ENCODE data around the gene FH.
A peak's percentile ranks its signal among the peaks of the same experiment; 100 is the strongest.

The FH gene

DNA sequence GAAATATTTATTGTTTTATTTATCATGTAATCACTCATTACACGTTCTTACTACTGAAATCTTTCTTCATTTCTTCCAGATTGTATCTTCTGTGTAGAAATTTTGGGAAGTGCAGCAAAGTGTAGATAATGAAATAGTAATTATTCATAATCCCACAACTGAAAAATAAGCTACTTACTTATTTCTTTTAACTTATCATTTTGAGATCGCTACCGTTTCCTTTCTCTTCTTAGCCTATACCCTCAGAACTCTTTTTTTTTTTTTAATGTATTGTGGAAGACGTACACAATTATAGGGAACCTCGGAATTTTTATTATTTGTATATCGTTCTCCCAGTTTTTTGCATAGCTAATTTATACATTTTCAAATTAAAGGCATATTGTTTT lies 518 bp upstream of the FH start:
- DNase-seq: no peak

DNA sequence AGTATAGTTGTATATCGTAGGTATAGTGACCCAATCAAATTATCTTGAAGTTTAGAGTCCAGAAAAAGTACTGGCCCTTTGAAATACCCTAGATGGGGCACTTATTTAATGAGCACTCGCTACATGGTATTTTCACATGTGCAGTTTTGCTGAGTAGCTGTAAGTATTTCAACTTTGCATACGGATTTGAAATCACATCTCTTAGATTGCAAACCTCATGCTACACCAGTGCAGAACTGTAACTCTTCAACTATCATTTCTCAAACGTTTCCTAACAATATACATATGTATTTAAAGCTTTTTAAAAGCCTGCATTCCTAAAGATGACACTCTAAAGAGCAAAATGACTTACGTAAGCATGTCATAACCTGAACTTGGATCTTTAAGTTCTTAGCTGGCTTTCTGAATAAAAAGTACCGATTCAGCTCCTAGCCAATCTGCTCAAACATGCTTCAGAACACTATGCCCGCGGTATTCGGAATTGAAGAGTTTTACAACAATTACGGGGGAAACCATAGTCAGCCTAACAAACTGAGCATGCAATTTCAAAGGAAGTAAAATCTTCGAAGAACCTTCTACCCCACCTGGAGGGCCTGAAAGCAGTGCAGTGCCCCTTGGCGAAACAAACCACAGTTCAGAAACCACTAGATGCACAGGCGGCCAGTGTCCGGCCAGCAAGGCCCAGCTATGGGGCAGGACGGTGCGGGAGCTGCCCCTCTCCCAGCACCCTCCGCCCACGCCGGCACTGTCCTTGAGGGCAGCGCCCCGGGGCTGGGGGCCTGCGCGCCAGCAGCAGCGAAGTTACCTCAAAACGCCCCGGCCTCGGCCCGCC lies 863 bp downstream of the FH start:
- DNase-seq: peak; percentile 22

DNA sequence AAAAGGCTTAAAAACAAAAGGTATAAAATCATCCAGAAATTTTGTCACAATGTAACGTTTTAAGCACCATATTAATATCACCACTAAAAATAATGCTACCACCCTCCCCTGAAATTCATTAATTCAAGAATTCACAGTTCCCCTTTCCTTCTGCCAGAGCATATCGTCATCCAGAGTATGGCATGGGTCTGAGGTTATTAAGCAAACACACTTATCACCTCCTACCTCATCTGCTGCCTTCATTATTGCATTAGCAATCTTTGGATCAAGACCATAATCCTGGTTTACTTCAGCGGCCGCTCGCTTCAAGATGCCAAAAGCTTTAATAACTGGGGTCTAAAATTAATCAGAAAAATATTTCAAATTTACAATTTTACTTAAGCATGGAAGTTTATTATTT lies 6.2 kb downstream of the FH start:
- no peak for DNase-seq

DNA sequence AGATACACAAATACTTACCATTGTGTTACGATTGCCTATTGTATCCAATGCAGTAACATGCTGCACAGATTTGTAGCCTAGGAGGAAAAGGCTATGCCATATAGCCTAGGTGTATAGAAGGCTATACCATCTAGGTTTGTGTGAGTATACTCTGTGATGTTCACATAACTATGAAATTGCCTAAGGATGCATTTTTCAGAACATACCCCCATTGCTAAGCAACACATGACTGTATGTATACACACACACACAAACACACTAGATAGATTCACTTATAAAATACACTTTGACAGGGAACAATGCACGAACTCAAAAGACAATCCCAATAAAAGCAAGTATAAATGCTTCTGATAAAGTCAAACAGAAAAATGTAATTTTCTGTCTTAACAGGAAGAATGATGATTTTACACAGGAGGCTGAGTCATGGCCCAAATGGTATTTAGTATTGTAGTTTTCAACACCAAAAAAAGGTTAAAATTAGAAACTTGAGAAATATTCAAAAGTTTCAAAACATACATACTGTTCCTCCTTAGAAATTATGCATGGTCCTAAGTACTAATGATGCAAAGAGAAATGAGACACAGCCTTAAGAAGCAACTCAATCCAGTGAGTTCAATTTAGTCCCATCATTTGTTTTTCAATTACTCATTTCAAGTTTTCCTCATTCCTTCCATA lies 12.2 kb downstream of the FH start:
- no peak for DNase-seq

DNA sequence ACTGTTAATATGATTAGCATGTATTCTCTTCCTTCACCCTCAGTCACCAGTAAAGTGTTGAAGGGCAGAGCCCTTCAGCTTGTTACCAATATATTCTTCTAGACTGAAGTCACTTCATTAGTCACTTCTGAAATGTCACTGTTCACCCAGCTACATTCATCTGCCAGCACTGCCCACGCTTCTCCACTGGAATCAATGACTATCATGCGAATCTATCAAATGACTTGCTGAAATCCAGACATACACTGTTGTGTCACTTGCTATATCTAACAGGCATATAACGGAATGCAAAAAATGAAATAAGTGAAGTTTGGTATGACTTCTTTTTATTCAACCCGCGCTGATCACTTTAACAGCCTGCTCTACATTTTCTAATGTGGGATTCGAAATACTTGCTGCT lies 16.1 kb downstream of the FH start:
- DNase-seq: no peak

DNA sequence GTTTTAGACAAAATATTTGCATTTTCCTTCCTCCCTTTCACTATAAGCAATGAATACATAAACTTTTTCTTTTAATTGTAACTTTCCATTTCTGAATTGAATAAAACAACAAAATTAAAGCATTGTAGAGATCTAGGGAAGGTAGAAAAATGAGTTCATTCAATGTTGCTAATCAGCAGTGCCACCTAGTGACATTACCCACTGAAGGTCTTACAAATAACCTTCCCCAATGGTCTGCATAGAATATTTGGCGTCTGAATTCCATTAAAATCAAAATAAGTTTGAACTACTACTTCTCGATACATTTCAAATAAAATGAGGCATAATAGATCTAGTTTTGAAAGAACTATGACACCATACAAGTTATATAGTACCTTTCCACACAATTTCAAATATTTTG lies 19.6 kb downstream of the FH start:
- DNase-seq: peak; percentile 61

DNA sequence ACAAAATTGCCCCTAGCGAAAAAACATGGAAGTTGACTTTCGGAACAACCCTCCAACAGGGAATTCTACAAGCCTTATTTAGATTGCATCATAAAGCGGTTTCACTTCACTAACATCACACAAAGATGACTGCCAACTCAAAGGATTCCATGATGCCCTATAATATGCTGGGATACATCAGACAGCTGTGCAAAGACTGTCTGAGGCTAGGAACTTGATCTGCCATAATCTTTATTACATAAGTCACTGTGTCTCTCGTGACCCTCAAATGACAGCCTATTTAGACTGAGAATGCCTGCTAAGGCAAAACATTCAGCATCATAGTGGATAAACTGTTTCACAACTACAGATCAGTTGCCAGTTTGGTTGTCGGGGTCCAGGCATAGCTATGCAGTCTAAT lies 23.8 kb downstream of the FH start:
- DNase-seq: no peak

DNA sequence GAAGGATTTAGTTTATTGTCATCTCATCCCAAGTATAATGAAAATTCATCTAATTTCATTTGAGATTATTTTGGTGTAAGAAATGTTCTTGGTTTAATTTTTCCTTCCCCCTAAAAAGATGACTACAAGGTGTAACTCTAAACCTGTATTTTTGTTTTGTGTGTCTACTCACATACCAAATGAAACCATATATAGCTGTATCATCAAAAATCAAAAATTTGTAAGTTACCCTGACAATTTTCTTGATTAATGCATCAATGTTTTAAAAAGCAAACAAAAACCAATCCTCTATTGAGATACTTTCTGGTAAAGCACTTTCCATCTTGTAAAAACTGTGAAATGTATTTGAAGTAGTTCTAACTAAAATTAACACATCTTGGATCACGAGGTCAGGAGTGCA lies 30.8 kb downstream of the FH start:
- no peak for DNase-seq

DNA sequence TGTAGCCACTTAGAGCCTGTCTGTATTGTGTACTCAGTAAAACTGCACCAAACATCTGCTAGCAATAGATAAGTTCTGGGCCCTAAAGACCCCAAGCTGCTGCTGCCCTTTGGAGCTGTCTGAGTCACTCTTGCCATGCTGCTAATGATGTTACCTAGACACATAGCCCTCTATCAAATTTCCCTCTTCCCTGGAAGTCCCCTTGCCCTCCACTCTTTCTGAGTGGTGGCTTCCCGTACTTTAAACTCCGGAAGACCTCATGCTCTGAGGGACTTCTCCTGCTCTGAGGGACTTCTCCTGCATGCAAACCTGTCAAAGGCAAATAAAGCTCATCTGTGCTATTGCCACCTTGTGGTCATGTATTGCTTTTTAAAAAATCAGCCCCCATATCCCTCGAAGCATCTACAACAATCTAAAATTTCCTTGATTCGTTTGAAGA lies 34.0 kb downstream of the FH start:
- peak; percentile 64 for DNase-seq

DNA sequence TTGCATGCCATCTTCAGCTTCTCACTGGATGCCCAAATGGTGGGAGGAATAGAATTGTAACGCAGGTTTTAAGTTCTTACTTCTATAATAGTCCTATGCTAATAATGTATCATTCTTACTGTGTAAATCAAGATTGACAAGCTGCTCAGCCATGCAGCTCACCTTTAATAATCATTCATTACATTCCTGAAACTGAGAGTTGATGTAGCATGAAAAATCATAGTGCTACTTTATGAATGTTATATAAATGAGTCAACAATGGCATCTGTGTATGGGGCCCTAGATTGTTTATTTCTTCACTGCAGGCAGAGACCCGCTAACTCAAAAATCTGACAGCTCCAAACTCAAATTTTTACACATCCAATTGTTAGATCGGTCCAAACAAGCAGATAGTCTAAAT lies 34.4 kb downstream of the FH start:
- DNase-seq: no peak

DNA sequence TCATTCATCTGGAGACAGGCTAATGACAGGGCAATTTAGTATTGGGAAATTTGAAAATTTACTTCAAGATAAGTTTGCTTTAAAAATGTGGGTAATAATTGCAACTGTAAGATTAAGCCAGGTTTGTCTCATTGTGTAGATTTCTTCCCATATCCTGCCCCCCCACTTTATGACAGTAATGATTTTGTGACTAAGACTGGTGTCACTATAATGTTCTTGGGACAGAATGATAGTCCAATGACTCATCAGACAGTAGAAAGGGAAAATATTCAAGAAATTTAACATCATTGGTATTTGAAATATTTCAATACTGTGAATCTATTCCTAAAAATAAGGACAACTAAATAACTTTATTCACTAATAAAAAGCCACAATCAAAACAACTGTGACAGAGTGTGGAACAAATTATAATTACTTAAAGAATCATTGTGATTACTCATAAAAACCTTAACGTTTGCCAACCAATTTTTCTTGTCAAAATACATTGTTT lies 36.7 kb downstream of the FH start:
- DNase-seq: no peak

DNA sequence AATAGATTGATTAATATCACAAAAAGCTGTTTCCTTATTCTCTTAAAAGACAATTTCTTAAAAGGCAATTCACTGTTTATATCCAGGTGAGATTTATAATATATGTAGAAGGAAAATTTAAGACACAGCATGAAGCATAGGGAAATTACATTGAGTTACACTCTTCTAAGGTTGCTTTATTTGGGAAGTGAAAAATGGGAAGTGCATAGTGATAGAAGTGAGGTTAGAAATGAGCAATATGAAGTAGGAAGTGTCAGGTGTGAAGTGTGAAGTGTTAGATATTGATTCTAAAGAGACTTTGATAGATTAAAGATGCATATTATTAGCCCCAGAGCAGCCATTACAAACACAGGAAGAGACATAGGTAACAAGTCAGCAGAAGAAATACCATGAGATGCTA lies 40.3 kb downstream of the FH start:
- DNase-seq: no peak

DNA sequence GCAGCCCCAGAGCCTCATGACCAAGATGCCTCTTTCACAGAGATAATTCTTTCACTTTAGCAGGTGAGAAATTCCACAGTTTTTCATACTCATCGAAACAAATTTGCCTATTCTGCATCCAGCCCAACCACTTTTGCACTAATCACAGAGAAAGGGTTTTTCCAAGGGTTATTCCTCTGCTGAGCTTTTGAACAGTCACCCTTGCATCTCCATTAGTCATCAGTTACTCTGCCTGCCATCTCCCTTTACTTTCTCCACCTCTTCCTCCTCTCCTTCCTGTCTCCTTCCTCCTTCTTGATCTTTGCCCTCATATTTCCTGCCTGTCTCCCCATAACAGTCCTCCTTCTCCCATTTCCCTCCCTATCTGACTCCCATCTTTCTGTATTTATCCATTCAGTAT lies 43.9 kb downstream of the FH start:
- no peak for DNase-seq

DNA sequence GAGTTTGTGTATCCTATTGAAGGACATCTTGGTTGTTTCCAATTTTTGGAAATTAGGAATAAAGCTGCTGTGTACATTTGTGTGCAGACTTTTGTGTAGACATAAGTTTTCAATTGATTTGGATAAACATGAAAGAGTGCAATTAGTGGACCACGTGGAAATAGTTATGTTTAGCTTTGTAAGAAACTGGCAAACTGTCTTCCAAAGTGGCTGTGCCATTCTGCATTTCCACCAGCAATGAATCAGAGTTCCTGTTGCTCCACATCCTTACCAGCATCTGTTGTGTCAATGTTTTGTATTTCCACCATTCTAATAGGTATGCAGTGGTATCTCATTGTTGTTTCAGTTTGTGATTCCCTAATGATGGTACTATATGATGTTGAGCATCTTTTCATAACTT lies 46.5 kb downstream of the FH start:
- DNase-seq: no peak

DNA sequence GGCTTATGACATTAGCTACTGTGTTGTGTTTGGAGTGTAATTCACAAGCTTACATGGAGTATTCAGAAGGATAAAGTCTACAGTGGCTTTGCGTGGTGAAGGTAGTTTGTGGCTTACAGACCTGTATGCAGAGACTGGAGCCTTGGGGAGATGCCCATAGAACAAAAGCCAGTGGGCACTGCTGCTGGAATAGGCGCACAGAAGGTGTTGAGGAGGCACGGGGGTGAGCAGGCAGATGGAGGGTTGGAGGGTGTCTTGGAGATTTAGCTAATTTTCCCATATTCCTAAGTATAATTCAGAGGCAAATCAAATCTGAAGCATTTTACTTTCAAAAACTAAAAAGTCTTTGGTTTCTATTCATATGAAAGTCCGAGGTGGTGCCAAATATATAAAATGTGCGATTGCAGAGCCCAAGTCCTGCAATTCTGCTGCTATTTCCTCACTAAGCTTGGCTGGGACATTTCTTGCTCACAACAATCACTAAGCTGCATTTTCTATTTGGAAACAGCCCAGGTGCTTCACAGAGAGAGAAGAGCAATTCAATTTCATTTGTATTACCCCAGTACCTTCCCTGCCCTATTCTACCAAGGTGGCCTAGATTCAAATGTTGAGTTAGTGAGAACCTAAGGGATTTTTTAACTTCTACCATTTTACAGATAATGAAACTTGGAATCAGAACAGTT lies 48.5 kb downstream of the FH start:
- no peak for DNase-seq

DNA sequence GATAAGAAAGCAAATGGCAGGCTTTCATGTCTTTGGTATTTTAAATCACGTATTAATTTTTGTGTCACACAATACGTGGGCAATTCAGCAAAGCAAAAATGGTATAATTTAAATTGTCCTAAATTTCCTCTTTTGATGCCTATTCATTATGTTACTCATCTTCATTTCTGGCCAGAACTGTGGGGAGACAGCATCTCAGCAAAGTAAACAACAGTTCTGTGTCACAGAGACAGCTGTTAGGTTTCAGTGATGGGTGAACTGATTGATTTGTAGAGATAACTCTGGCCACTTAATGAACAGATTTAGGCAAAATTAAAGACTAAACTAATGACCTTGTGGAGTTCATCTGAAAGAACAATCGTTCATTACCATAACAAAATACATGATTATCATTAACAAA lies 49.2 kb downstream of the FH start:
- no peak for DNase-seq

DNA sequence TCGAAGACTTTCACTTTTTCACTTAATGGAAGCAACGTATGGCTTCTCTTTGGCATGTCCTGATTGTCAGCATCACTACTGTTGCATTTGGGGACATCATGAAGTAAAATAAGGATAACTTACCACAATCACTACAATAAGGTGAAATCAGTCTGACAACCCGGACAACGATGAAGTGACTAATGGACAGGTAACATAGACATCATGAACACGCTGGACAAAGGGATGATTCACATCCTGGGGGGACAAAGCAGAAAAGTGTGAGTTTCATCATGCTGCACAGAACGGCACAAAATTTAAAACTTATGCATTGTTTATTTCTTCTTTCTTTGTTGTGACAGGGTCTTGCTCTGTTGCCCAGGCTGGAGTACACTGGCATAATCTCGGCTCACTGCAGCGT lies 53.9 kb downstream of the FH start:
- no peak for DNase-seq

DNA sequence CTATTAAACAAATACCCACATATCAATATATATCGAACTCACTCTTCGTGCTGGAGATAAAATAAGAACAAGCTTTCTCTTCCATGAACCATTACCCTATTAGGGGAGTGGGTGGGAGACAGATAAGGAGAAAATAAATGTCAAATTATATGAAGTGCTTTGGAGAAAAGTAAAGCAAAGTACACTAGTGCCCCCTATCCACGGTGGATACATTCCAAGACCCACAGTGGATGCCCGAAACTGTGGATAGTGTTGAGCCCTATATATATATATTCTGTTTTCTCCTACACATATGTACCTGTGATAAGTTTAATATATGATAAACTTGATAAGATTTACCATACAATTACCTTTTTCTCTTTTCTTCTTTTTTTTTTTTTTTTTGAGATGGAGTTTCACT lies 54.6 kb downstream of the FH start:
- no peak for DNase-seq

DNA sequence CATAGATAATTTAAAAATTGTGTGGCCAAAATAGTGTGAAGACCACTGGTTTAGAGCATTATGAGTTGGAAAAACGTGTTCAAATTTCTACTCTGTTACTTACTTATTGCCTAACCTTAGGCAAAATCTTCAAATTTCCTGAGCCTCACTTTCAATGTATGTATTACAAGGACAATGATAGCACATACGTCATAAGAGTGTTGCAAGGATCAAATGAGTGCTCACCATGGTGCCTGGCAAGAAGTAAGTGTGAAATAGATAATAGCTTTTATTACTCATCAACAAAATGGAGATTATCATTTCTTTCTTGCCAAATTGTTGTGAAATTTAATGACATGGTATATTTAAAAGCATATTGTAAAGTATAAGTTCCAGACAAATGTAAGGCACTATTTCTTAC lies 57.2 kb downstream of the FH start:
- no peak for DNase-seq

DNA sequence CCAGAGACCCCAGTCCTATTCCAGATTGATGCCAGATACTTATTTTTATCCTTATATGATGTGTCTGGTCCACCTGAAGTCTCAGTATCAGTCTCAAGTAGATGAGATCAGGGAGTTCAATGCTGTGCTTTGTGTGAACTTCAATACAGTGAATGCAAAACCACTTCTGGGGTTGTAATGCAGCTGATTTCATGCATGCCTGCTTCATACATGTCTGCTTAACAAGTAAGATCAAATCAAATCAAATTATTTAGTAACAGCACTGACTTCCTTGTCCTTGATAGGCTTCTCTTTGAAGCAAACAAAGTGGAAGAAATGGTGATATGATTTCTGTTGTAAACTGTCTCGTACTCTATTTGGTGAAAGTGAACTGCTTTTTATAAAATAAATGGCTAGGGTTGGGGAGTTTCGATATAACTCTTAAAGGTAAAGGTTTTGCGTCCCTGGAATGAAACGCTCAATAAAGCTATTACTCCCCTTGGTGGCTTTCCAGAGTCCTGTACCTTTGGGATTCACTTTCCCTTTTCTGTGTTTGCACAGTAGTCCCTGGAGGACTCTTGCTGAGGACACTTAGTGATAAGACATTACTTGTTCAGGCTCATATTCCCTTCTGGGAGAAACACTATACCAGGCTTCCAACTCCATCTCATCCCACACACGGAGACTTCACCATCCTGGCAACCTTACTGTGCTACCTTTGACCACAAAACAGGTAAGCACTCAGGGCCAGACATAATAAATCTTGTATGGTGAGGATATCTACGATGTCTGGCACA lies 59.3 kb downstream of the FH start:
- no peak for DNase-seq

DNA sequence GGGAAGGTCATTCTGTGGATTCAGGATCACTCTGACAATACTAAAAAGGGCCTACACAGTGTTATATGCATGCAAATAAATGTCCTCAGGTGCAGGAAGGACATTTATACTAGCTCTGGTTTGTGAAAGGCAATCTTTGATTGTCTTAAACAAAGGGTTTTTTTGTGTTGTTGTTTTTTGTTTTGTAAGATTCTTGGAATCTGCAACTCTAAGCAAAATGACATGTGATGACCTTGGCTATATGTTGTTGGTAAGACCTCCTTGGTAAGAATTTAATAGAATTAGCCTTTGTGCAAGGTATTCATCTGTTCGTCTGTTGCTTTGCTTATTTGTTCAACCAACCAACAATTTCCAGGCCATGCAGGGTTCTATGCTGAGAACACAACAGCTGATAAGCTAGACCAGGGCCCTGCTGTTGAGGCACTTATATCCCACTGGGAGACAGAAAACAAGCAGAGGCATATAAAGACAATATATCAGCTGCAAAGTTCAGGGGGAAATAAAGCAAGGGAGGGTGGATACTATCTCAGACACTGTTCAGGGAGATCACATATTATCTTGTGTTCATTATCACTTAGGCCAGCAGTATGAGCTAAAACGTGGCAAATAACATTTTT lies 60.3 kb downstream of the FH start:
- DNase-seq: no peak

DNA sequence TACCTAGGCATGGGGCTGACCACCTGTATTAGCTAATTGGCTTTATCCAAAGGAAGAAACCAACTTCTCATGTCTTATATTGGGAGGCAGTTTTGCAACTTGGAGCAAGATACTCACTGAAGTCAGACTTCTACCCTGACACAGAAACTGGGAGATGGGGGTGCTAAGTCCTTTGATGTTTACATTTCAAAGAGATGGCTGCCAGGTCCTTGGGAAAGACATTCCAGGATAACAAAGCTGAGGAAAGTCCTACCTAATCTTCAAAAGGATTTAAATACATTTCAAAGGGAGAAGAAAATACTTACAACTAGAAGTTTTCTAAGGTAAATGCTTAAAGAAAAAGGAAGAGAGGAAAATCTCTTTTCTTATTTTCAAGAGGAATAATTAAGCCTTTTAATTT lies 62.1 kb downstream of the FH start:
- DNase-seq: no peak

DNA sequence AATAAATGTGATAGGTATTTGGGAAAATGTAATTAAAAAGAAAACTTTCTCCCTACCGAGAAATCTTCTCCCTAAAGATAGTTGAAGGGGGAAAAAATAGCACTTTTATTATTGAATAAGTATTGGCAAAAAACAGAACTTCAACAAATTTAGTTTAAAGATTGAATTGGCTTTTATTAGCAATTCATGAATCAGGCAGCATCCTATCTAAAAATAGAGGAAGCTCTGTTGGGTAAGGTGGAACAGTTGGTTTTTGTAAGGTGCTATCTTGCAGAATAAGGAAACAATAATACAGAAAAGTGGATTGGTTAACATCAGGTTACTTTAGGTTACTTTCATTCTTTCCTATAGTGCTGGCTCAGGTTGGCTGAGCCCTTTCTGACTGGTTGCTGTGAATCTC lies 62.8 kb downstream of the FH start:
- no peak for DNase-seq

Measured in hematopoietic multipotent progenitor cell treated with erythropoietin and hydrocortisone succinate and interleukin-3 and kit ligand, for 4 days (in vitro differentiated cells).